GM12801 (cell line): ENCODE results near the gene SPAAR.

Source experiments
- CTCF ChIP-seq: IDR thresholded peaks from one replicate; pipeline ENCODE4 v1.5.1; 2011; ENCODE audit warnings: control low read depth; ENCODE audit not compliant: insufficient read length; ENCODE audit errors: extremely low read depth

SPAAR gene

GRCh38 chr9:35948901-35949318 is 39.6 kb downstream of the SPAAR start:
- no peak for TF ChIP-seq CTCF

GRCh38 chr9:35951736-35952135 is 42.4 kb downstream of the SPAAR start:
- TF ChIP-seq CTCF = no peak

GRCh38 chr9:35952526-35953191 is 43.4 kb downstream of the SPAAR start:
- no peak for TF ChIP-seq CTCF

- TF ChIP-seq CTCF = no peak
Observed at GRCh38 chr9:35954942-35955546, 45.8 kb downstream of the SPAAR start.

GRCh38 chr9:35956651-35957050 is 47.4 kb downstream of the SPAAR start:
- no peak for TF ChIP-seq CTCF

- TF ChIP-seq CTCF = no peak
Observed at GRCh38 chr9:35958104-35958837, 49.0 kb downstream of the SPAAR start, which contains the start of gene OR2S2. OR2S2 (minus strand) TSS chr9:35958154; CDS start chr9:35958098, 56 bp downstream.

GRCh38 chr9:35960039-35960655 is 50.9 kb downstream of the SPAAR start:
- TF ChIP-seq CTCF = no peak
